GM12872 (cell line): ENCODE data around the gene MAGI2.

Source experiments
- CTCF ChIP-seq: IDR thresholded peaks from 3 replicates; pipeline ENCODE4 v1.5.1; 2011; ENCODE audit warnings: low read depth, mild to moderate bottlenecking, low read length, moderate library complexity; ENCODE audit not compliant: insufficient read depth

Gene MAGI2

GRCh38 chr7:78959477-78959876, 494.0 kb downstream of the MAGI2 start:
- TF ChIP-seq CTCF = no peak

DNA sequence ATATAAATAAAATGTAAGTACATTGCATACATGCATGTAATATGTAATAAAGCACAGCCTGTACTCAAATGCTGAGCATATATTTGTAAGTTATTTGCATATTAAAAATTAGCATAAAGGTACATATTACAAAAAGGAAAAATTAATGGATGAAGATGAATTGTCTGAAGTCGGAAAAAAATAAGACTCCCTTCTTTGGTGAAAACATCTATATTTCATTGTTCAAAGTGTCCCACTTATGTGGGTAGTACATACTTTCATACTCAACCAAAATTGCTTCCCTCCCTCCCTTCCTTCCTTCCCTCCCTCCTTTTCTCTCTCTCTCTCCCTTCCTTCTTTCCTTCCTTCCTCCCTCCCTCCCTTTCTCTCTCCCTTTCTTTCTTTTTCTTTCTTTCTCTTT, 498.1 kb downstream of the MAGI2 start:
- no peak for TF ChIP-seq CTCF

DNA sequence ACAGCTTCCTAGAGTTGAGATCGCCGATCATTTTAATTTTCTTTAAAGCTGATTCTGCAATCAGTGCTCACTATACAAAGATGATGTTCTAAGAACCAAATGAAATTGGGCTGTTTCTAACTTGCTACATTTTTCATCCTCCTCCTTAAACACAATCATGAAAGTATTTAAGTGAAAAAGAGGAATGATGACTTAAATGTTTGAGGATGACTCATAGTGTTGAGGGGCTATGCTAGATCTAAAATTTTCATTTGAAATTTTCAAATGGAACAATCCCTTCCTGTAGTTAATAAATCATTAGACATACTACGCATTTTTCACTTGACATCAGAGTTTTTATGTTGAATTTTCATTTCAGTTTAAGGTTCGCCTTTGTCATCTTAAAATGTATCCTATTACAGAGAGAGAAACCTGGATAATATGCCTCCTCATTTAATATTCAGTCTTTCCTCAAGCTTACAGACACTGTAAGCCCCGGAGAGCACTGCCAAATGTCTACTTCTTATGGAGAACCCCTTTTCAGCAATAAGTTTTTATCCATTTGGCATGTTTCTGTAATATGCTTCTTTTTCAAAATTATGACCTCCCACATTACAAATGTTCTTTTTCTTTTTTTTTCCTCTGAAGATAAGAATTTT, 499.6 kb downstream of the MAGI2 start:
- no peak for TF ChIP-seq CTCF

- TF ChIP-seq CTCF = no peak
Observed at GRCh38 chr7:78953090-78953489, 500.4 kb downstream of the MAGI2 start.

GRCh38 chr7:78939669-78940068, 513.8 kb downstream of the MAGI2 start:
- no peak for TF ChIP-seq CTCF

DNA sequence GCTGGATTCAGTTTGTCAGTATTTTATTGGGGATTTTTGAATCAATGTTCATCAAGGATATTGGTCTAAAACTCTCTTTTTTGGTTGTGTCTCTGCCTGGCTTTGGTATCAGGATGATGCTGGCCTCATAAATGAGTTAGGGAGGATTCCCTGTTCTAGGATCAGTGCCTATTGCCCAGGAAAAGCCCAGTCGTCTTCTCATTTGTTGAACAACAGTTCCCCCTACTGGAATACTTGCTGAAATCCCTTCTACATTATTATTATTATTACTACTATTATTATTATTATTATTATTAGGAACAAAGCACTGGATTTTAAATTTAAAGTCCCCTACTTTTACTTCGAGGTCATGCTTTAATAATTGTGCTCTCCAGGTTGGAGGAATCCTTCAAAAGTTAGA, 528.9 kb downstream of the MAGI2 start:
- no peak for TF ChIP-seq CTCF

DNA sequence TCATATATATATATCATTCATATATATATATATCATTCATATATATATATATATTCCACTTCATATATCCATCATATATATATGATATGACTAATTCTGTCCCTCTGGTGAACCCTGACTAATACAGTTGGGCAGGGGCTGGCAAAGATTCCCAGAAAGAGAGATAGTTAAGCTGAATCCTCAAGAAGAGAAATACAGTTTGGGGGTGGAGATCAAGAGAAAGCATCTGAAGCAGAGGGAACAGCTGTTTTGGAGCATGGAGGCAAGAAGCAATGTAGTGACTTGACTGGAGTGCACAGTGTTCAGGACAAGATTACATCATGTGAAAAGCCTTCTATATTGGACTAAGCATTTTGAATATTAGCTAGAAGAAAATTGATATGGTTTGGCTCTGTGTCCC, 540.7 kb downstream of the MAGI2 start:
- no peak for TF ChIP-seq CTCF
